ENCODE results near the gene ARHGEF37. TPM values are rescaled to one million over a fixed set of nuclear protein-coding genes. Genes with fewer than 3 reads are reported as not detected.
"Not testable (repeated sequence)": the region's sequence is repeated elsewhere in the genome, so short reads cannot be mapped to it uniquely, and the experiment has no call there.

ARHGEF37 gene
- total RNA-seq, 1 experiment from 2014 or later = 0.81 TPM

DNA sequence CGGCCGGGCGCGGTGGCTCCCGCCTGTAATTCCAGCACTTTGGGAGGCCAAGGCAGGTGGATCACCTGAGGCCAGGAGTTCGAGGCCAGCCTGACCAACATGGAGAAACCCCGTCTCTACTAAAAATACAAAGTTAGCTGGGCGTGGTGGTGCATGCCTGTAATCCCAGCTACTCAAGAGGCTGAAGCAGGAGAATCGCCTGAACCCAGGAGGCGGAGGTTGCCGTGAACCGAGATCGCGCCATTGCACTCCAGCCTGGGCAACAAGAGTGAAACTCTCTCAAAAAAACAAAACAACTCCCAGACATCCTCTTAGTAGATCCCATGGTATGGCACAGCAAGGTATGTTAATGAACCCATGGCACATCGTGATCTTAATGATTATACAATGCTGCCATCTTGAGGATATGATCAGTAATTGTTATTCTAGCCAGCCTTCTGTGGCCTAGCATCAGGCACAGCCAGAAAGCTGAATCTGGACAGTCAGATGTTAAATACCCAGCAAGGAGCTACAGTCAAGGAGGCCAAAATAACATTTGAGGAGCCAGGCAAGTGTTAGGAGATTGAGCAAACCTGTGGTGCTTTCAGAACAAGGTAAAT lies 16.7 kb upstream of the ARHGEF37 start:
- DNase-seq (ENCODE audit: low spot score) = peak; percentile 87

DNA sequence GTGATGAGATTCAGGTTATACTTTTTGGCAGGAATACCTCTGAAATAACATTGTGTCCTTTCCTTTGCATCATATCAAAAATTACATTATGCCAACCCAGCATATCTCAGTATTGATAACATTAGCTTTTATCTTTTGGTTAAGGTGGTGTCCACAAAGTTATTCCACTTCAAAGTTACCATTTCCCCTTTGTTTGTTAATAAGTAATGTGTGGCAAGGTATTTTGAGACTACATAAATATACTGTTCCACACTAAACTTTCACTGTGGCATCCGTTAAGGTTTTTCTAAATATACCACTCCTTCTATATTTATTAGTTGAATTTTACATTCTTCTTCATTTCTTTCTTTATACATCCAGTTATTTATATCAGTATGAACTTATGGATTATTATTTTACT lies 14.1 kb upstream of the ARHGEF37 start:
- DNase-seq (ENCODE audit: low spot score) = no peak

DNA sequence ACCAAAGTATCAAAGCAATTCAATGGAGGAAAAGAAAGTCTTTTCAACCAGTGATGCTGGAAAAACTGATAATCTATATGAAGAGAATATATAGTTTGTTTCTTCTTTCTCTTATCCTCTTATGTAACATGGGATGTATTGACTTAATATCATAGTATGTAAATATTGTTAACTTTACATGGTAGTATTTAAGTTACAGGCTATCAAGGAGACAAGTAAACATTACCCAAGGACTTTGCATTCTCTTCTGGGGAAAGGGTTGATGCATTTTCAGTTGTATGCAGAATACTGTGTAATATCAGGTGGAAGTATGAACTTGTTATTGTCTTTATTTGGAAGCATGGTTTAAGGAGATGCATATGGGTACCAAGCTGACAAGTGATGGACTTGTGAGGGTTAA lies 9.1 kb upstream of the ARHGEF37 start:
- no peak for DNase-seq (ENCODE audit: low spot score)

DNA sequence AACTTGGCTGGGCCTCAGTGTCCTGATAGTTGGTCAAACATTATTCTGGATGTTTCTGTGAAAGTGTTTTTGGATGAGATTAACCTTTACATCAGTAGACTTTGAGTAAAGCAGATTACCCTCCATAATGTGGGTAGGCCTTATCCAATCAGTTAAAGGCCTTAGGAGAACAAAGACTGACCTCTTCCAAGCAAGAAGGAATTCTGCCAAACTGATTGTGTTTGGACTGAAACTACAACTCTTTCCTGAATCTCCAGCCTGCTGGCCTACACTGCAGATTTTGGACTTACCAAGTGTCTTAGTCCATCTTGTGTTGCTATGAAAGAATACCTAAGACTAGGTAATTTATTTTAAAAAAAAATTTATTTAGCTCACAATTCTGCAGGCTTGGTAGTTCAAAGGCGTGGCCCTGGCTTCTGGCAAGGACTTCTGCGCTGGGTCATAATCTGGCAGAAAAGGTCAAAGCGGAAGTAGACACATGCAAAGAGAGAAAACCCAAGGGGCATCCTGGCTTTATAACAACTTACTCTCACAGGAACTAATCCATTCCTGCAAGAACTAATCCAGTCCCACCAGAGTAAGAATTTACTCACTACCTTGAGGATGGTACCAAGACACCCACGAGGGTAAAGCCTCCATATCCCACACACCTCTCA lies 8.6 kb upstream of the ARHGEF37 start:
- DNase-seq (ENCODE audit: low spot score) = no peak

DNA sequence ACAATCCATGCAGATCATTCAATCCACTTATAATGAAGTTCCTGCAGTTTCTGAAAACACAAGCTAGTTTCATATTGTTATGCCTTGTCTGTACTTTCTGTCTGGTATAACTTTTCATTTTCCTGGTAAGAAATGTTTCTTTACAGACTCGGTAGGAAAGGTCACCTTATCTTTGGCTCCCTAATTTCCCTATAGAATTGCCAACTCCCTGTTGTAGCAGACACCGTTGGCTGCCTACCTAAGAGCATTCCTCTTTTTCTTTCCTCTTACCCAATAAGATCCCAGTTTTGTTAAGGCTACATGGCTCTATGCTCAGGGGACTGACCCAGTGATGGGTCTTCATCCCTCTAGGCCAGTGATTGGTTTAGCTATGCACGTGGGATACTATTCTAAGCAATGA lies 6.2 kb upstream of the ARHGEF37 start:
- DNase-seq (ENCODE audit: low spot score) = no peak

DNA sequence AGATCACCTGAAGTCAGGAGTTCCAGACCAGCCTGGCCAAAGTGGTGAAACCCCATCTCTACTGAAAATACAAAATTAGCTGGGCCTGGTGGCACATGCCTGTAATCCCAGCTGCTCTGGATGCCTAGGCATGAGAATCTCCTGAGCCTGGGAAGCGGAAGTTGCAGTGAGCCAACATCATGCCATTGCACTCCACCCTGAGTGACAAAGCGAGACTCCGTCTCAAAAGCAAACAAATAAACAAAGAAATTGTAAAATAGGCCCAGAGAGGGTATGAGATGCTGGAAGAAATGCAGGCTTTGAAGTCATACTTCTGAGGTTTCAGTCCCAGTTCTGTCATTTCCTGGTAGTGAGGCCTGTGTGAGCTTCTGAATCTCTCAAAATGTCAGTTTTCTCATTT lies 5.3 kb upstream of the ARHGEF37 start:
- no peak for DNase-seq (ENCODE audit: low spot score)

DNA sequence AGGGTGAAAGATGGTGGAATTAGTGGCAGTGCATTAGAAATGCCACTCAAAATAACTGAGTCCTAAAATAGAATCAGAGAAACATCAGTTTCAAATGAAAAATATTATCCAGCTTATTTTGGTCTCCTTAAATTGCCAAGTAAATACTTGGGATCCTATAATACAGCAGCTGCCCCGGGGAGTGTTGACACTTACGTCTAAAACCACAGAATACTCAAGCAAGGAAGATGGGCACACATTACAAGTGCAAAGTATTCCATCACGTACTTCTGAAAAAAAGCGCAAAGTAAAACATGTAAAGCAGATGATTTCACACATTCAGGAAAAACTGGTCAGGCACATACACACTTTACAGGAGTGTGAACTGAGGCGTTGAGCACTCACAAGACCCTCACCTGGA lies 2.4 kb upstream of the ARHGEF37 start:
- DNase-seq (ENCODE audit: low spot score) = no peak

DNA sequence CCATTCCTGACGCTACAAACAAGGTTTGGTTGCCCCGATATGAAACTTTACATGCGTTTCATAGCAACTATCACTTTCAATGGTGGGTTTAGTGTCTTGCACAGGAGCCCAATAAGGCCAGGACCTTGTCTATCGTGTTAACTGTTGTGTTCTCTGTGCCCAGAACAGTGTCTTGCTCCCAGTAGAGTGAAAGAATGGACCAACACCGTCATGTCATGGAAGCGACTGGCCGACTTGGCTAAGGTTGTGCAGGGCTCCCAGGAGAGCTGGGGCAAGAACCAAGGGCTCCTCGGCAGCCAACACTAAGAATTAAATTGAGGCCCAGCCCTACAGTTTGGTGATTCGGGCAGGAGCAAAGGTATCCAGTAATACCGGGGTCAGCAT lies 498 bp upstream of the ARHGEF37 start:
- DNase-seq (ENCODE audit: low spot score) = no peak

DNA sequence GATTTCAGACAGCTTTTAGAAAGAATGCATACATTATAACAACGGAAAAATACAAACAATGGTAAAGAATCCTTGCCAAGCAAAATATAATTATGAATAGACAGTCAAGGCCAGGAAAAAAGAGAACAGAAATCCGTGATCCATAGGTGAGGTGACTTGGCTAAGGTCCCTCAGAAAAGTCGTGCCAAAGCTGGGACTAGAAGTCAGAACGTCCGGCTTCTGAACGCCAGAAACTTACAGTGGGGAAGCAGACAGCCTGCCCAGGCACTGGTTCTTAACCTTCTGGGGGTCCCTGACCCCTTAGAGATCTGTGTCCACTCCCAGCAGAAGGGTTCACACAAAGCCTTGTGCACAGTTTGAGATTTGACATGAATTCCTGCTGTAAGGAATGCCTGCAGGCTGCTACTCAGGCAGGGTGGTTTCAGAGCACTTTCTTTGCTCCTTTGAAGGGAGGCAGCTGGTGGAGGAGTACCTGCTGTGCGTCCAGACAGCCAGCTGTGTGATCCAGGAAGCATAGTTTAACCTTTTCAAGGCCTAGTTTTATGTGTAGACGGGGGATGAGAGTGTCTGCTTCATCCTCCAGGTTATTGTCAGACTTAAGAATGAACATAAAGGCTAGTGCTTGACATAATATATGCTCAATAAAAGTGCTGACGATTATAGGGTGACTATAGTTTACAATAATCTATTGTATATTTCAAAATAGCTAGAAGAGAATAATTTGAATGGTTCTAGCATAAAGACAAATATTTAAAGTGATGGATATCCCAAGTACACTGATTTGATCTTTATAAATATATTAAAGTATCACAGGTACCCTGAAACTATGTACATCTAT lies 852 bp downstream of the ARHGEF37 start:
- peak; percentile 29 for DNase-seq (ENCODE audit: low spot score)

DNA sequence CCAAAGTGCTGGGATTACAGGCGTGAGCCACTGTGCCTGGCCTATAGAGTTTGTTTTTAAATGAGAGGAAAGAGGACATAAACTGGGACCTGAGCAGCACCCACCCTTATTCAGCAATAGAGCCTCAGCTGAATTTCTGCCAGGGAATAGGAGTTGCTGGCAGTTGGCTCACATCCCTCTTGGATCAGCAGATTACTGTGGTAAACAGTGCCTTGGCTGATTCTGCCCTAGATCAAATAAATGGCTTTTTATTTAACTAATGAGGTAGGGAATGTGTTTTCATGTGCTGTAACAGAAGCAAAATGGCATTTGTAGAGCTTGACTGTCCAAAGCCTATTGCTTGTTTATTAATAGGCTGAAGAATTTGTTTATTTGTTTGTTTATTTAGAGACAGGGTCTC lies 2.1 kb downstream of the ARHGEF37 start:
- peak; percentile 33 for DNase-seq (ENCODE audit: low spot score)

DNA sequence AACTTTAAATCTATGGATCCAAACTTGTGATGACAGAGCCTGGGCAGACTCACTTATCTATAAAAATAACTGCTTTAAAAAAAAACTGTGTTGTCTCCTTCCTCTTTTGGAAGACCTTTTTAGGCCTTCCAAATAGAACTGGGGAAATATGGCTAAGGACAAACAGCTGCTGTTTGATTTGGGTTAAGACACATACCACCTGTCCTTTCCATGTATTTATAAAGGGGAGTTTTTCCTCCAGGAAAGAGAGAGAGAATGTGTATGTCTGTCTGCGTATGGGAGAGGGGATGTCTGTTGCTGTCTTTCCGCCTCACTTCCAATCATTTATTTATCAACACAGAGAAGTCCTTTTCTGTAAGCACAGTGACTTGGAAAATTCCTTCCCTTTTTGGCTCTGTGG lies 2.8 kb downstream of the ARHGEF37 start:
- DNase-seq (ENCODE audit: low spot score) = no peak

DNA sequence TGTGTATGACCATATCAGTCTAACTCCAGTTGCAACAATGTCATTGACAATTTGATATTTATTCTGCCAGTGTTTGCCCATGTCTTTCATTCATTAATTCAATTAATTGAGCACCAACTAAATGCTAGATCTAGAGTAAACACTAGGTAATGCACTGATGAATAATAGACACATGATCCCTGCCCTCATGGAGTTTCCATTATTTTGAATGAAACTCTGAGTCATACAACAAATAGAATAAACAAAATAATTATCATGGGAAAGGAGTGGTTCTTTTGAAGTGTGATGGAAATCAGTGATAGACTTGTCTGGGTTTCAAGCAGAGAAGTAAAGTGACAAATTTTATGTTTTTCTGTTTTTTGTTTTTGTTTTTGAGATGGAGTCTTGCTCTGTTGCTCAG lies 4.6 kb downstream of the ARHGEF37 start:
- no peak for DNase-seq (ENCODE audit: low spot score)

DNA sequence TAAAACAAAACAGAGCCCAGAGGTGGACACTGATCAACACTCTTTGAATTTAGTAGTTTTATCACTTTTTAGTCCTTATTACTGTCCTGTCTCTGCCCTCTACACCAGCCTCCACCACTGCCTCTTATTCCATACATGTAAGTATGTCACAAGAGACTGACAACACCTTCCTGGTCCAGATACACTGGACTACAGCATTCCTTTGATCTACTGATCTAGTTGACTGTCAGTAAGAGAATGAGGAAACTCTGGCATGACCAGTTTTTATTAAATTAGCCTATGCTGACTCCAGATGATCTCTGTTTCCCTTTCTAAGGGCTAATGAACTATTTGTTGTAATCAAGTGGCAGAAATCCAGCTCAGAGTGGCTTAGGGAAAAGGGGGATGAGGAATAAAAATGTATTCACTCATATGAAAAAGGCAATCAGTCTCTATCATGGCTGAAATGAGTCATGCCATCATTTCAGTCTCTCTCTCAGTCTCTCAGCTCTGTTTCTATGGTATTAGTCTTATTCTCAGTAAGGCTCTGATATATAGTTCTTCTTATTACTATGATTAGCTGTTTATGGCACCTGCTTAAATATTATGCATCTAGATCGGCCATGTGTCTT lies 5.5 kb downstream of the ARHGEF37 start:
- DNase-seq (ENCODE audit: low spot score) = no peak

DNA sequence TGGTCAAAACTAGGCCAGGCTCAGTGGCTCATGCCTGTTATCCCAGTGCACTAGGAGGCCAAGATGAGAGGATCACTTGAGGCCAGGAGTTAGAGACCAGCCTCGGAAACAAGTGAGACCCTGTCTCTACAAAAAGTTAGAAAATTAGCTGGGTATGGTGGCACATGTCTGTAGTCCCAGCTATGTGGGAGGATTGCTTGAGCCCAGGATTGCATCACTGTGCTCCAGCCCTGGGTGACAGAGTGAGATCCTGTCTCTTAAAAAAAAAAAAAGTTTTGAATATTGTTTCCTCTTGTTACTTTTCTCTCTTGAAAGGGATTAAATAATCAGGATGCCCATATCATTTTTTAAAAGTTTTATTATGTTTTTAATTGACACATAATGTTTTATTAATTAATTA lies 7.6 kb downstream of the ARHGEF37 start:
- no peak for DNase-seq (ENCODE audit: low spot score)

DNA sequence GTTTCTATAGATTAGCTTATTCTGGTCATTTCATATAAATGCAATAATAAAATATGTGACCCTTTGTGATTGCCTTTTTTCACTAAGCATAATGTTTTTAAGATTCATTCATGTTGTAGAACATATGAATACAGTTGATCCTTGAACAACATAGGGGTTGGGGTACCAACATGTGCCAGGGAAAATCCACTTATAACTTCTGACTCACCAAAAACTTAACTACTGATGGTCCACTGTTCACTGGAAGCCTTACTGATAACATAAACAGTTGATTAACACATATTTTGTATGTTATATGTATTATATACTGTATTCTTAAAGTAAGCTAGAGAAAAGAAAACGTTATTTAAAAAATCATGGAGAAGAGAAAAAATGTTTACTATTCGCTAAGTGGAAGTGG lies 12.1 kb downstream of the ARHGEF37 start:
- DNase-seq (ENCODE audit: low spot score) = no peak

DNA sequence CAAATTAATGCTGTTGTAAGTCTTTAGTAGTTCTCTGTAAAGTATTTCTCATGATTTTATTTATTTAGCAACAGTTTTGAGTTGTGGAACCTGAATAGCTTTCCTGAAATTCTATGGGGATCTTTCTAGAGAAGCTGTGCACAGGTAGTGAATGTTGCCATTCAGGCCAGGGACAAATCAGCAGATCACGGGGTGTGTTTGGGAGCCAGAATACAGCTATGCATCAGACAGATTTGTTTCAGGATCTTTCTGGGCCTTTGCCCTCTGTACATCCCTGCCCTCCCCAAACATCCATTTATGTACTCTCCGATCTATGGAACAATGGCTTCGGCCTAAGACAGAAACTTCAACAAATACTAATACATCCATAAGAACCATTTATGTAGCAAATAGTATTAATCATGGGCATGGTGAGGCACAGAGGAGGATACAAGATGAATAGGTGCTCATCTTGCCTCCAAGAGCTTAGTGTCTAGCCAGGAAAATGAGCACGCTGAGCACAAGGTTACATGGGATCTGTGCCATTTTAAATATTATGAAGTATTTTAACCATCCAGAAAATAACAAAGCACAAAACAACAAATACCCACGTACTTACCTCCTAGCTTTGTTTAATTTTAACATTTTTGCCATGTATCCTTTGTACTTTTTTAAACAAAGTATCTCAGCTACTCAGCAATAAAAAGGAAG lies 13.1 kb downstream of the ARHGEF37 start:
- DNase-seq (ENCODE audit: low spot score) = no peak

DNA sequence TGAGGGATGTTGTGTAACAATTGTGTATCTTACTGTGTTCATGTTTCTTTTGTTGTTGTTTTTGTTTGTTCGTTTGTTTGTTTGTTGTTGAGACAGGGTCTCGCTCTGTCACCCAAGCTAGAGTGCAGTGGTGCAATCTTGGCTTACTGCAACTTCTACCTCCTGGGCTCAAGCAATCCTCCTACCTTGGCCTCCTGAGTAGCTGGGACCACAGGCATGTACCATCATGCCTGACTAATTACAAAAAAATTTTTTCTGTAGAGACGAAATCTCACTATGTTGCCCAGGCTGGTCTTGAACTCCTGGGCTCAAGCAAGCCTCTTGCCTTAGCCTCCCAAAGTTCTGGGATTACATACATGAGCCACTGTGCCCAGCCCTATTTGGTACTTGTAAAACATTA lies 13.8 kb downstream of the ARHGEF37 start:
- not testable (repeated sequence) for DNase-seq (ENCODE audit: low spot score)

DNA sequence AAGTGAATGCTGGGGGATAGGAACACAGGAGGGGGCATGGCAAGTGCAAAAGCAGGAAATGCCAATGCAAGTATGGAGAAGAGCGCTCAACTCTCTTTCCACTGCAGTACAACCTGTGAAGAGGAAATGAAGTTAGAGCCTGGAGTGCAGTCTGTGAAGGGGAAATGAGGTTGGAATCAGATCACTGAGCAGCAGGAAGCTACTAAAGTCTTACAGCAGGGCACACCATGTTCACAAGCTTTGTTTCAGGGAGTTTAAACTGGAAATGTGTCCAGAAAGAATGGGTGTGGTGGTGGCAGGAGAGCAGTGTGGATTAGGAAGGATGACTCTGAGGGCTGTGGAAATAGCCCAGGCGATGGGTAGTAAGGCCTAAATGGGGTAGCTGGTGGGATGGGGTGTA lies 15.4 kb downstream of the ARHGEF37 start:
- no peak for DNase-seq (ENCODE audit: low spot score)

DNA sequence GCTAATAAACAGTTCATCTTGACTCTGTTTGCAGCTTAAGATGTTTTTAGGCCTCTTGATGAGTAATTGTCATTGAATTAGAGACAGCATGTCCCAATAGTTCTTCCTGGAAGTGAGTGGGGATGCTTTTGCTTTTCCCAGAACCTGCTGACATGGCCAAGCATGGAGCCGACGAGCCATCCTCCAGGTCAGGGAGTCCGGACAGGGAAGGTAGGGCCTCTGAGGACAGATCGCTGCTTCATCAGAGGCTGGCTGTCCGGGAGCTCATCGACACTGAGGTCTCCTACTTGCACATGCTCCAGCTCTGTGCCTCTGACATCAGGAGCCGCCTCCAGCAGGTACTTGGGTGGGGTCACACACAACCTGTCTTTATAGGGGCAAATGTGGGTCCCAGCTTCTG lies 16.3 kb downstream of the ARHGEF37 start:
- DNase-seq (ENCODE audit: low spot score) = no peak

DNA sequence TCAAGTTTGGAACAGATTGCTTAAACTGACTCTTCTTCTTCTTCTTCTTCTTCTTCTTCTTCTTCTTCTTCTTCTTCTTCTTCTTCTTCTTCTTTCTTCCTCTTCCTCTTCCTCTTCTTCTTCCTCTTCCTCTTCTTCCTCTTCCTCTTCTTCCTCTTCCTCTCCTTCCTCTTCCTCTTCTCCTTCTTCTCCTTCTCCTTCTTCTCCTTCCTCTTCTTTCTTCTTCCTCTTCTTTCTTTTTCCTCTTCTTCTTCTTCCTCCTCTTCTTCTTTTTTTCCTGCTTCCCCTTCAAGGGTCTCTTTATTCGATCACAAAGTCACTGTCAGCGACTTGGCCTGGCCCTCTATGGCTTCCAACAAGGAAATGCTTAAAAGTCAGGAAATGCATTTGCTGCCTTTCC lies 16.9 kb downstream of the ARHGEF37 start:
- not testable (repeated sequence) for DNase-seq (ENCODE audit: low spot score)

DNA sequence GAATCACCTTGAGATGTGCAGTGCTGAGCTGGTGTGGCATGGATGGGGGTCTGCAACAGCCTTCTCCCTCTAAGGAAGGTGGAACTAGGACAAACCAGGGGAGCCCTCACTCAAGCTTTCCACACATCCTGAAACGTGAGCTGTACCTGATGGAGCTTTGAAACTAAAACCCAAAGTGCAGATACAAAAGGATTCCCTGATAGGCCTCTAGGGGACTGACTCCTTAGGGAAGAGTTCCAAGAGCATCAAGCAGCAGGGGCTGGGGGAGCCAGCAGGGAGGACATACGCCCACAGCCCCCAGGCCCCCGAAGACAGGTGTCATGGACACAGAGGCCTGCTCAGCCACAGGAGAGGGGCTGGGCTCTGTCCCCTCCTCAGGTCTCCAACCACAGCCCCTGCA lies 17.7 kb downstream of the ARHGEF37 start:
- no peak for DNase-seq (ENCODE audit: low spot score)

DNA sequence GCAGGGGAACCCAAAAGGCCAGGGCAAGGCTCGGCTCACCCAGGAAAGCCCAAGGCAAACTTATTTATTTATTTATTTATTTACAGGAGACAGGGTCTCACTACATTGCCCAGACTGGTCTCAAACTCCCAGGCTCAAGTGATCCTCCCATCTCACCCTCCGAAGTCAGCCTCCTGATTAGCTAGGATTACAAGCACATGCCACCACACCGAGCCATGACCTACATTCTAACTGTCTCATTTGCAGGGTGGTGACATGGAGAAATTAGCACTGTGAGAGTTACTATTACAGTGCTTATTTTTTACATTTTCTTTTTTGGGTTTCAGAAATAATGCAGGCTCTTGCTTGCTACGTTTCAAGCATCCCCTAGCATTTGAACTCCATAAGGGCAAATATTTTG lies 18.1 kb downstream of the ARHGEF37 start:
- no peak for DNase-seq (ENCODE audit: low spot score)

All from H4 (cell line).